Ascending aorta (tissue), 2 donors: ENCODE results near the gene GUSB. TPM values are rescaled to one million over a fixed set of nuclear protein-coding genes. Genes with fewer than 3 reads are reported as not detected.
"Not testable (repeated sequence)": the region's sequence is repeated elsewhere in the genome, so short reads cannot be mapped to it uniquely, and the experiment has no call there.

ENCODE experiments used
- DNase-seq, 2 donors: peaks; one replicate each; pipeline ENCODE4 v3.0.0-alpha.2; 2019; ENCODE audit warnings: low spot score in 2 of 2
- H3K27ac ChIP-seq, 2 donors: fragments of 200-600 bp; sonication (generic); one replicate each; pipeline ENCODE4 v1.5.1; 2016 to 2017; ENCODE audit warnings: mild to moderate bottlenecking in 1 of 2
- H3K27me3 ChIP-seq: fragments of 200-600 bp; sonication (generic); one replicate; pipeline ENCODE4 v1.5.1; 2017
- H3K36me3 ChIP-seq, 2 donors: fragments of 200-600 bp; sonication (generic); one replicate each; pipeline ENCODE4 v1.5.1; 2016
- H3K4me1 ChIP-seq, 2 donors: fragments of 200-600 bp; sonication (generic); one replicate each; pipeline ENCODE4 v1.5.1; 2016 to 2017; ENCODE audit warnings: mild to moderate bottlenecking in 1 of 2
- H3K4me3 ChIP-seq, 2 donors: fragments of 200-600 bp; sonication (generic); one replicate each; pipeline ENCODE4 v1.5.1; 2016 to 2017; ENCODE audit warnings: mild to moderate bottlenecking in 1 of 2
- H3K9me3 ChIP-seq, 2 donors: fragments of 200-600 bp; sonication (generic); one replicate each; pipeline ENCODE4 v1.5.1; 2016
- intact Hi-C: fragments of 100-400 bp; cut with DNase I; formaldehyde crosslinking; loops from one replicate; pipeline ENCODE4 v1.15.1; 2023
- total RNA-seq: library from RNA; depleted of rRNA; stranded (reverse); fragments of >200 nt; gene quantifications from one replicate; pipeline ENCODE4 v1.1.0, GENCODE V29; 2016
- TF ChIP-seq, protein P1 (sequence below), 3 experiments: fragments of 200-600 bp in 2 of 3; fragments of 450-650 bp in 1 of 3; sonication (generic) in 2 of 3; IDR thresholded peaks; one replicate each; pipeline ENCODE4 v1.5.1; 2016 to 2019; ENCODE audit warnings: antibody characterized with exemption in 3 of 3, mild to moderate bottlenecking in 1 of 3, moderate library complexity in 1 of 3

Gene GUSB
- total RNA-seq, 1 donor from 2014 or later = 8.7 TPM

DNA sequence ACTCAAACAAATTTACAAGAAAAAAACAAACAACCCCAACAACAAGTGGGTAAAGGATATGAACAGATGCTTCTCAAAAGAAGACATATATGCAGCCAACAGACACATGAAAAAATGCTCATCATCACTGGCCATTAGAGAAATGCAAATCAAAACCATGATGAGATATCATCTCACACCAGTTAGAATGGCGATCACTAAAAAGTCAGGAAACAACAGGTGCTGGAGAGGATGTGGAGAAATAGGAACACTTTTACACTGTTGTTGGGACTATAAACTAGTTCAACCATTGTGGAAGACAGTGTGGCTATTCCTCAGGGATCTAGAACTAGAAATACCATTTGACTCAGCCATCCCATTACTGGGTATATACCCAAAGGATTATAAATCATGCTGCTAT is 13.0 kb upstream of the GUSB start:
- DNase-seq, H3K36me3 ChIP-seq, H3K9me3 ChIP-seq, H3K4me3 ChIP-seq, intact Hi-C loops, H3K27me3 ChIP-seq, H3K4me1 ChIP-seq, H3K27ac ChIP-seq: not testable (repeated sequence)

DNA sequence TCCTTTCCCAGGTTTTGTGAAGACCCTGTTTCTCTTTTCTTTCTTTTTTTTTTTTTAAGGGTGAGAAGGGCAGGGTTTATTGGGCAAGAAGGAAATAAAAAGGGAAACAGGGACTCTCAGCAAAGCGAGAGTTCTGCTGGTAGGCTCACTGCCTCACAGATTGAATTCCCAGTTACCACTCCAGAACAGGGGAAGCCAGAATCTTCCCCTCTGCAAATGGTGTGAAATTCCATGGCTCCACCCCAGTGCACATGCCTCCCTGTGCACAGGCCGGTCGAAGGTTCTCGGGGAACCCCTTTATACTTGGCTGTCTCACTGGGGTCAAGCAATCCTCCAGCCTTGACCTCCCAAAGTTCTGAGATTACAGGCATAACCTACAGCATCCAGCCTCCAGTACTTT is 10.5 kb upstream of the GUSB start:
- H3K36me3 ChIP-seq = no peaks in the 10 kb centered on the region
- H3K4me1 ChIP-seq = no peaks in the 10 kb centered on the region
- intact Hi-C loops = no loop called here
- no peaks in the 10 kb centered on the region for H3K9me3 ChIP-seq
- H3K27ac ChIP-seq = no peak overlapping the region
- H3K27me3 ChIP-seq = no peaks in the 10 kb centered on the region
- no peak overlapping the region for H3K4me3 ChIP-seq
- DNase-seq = no peak
- TF ChIP-seq, protein P1, sequence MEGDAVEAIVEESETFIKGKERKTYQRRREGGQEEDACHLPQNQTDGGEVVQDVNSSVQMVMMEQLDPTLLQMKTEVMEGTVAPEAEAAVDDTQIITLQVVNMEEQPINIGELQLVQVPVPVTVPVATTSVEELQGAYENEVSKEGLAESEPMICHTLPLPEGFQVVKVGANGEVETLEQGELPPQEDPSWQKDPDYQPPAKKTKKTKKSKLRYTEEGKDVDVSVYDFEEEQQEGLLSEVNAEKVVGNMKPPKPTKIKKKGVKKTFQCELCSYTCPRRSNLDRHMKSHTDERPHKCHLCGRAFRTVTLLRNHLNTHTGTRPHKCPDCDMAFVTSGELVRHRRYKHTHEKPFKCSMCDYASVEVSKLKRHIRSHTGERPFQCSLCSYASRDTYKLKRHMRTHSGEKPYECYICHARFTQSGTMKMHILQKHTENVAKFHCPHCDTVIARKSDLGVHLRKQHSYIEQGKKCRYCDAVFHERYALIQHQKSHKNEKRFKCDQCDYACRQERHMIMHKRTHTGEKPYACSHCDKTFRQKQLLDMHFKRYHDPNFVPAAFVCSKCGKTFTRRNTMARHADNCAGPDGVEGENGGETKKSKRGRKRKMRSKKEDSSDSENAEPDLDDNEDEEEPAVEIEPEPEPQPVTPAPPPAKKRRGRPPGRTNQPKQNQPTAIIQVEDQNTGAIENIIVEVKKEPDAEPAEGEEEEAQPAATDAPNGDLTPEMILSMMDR (IDR thresholded peaks at IDR 0.05) = no peak

DNA sequence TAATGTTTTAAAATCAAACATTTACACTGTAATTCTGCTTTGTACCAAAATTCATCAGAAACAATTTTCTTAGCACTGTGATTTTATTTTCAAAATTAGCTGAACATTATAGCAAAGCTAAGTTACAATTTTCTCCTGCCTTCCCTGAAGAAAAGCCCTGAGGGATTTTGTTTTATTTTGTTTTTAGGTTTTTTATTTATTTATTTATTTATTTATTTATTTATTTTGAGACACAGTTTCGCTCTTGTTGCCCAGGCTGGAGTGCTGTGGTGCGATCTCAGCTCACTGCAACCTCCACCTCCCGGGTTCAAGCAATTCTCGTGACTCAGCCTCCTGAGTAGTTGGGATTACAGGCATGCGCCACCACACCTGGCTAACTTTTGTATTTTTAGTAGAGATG is 9.8 kb upstream of the GUSB start:
- intact Hi-C loops = not testable (repeated sequence)

DNA sequence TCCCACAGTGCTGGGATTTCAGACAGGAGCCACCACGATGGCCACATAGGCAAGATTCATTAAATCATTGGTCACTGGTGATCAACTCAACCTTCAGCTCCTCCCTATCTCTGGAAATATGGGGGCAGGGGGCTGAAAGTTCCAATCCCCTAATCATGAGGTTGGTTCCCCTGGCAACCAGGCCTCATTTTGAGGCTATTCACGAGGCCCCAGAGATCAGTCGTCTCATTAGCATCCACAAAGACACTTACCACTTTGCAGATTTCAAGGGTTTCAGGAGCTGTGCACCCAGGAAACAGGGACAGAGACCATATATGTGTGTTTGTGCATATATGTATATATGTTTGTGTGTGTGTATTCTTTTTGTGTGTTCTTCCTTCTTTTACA is 7.7 kb upstream of the GUSB start:
- intact Hi-C loops = loop anchor here (10.0 kb wide), 1 partner anchor 125 kb away; the partner anchor contains the start of gene CRCP
- no peak overlapping the region for H3K4me3 ChIP-seq
- TF ChIP-seq, protein P1 (IDR thresholded peaks at IDR 0.05) = no peak
- H3K27ac ChIP-seq = no peak overlapping the region
- no peaks in the 10 kb centered on the region for H3K36me3 ChIP-seq
- no peaks in the 10 kb centered on the region for H3K9me3 ChIP-seq
- no peaks in the 10 kb centered on the region for H3K4me1 ChIP-seq
- peak in 1 of 2 donors; percentile 13 for DNase-seq
- no peaks in the 10 kb centered on the region for H3K27me3 ChIP-seq

More for the DNA sequence above, 9.8 kb upstream of the GUSB start:
- not testable (repeated sequence) for H3K4me3 ChIP-seq, H3K4me1 ChIP-seq, H3K36me3 ChIP-seq, DNase-seq, H3K27ac ChIP-seq, H3K27me3 ChIP-seq, H3K9me3 ChIP-seq

DNA sequence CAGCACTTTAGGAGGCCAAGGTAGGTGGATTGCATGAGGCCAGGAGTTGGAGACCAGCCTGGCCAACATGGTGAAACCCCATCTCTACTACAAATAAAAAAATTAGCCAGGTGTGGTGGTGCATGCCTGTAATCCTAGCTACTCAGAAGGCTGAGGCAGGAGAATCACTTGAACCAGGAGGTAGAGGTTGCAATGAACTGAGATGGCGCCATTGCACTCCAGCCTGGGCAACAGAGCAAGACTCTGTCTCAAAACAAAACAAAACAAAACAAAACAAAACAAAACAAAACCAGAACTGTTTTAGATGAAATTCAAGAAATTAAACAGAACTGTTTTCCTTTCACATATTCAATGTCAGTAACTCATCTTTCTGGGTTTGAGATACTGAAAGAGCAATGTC is 6.5 kb upstream of the GUSB start:
- H3K4me1 ChIP-seq, DNase-seq, H3K36me3 ChIP-seq, H3K4me3 ChIP-seq, H3K27ac ChIP-seq, H3K27me3 ChIP-seq, H3K9me3 ChIP-seq: not testable (repeated sequence)
- intact Hi-C loops = loop anchor here (10.0 kb wide), 1 partner anchor 126 kb away; the partner anchor contains the start of gene CRCP

DNA sequence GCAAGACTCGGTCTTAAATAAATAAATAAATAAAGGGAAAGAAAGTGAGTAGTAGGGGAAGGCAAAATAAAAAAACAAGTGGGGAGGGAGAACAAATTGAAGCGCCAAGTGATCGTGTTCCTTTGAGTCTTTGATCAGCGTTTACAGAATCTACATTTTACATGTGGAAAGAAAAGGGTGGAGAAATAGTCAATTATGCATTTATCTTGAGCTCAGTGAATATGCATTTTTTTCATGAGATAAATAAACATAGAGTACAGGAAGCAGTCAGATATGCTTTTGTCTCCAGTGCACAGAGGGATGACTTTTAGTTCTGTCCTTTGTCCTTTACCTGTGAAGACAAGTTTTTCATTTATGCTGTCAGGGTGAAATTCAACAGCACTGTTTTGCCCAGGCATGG is 6.1 kb upstream of the GUSB start:
- Histone ChIP-seq H3K9me3 (no peaks in the 10 kb centered on the region), H3K4me1 (no peaks in the 10 kb centered on the region)
- intact Hi-C loops = loop anchor here (10.0 kb wide), 1 partner anchor 127 kb away; the partner anchor contains the start of gene CRCP

DNA sequence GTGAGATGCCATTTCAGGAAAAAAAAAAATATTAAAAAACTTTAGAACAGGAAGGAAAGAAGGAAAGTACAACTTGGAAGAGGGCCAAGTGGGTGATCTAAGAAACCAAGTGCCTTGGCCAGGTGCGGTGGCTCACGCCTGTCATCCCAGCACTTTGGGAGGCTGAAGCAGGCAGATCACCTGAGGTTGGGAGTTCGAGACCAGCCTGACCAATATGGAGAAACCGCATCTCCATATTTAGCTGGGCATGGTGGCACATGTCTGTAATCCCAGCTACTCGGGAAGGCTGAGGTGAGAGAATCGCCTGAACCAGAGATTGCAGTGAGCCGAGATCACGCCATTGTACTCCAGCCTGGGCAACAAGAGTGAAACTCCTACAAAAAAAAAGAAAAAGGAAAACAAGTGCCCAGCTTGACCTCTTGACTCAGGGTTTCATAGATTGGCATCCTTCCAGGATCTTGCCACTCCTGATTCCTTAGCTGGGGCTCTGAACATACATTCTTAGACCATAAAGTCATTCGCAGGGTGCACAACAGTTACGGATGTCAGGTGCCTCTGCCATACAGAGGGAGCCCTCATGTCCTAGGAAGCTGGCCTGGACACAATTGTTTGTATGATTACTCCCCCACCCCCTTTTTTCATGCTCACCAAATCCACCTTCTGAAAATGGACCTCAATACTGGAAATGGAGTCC is 2.1 kb upstream of the GUSB start:
- DNase-seq = no peak
- Histone ChIP-seq H3K27ac (no peak overlapping the region), H3K27me3 (no peaks in the 10 kb centered on the region), H3K4me1 (peaks cover 6 to 12% of the 10 kb centered on the region in 2 donors), H3K9me3 (no peaks in the 10 kb centered on the region), H3K36me3 (peaks cover 5 to 9% of the 10 kb centered on the region in 2 donors), H3K4me3 (no peak overlapping the region)
- TF ChIP-seq, protein P1 (IDR thresholded peaks at IDR 0.05) = no peak
- intact Hi-C loops = loop anchor here (5.0 to 10.0 kb wide), 2 partner anchors 131 to 232 kb away; partner anchors contain the start of gene CRCP

More for the DNA sequence above, 6.1 kb upstream of the GUSB start:
- H3K4me3 ChIP-seq = no peak overlapping the region
- H3K27ac ChIP-seq = no peak overlapping the region
- no peaks in the 10 kb centered on the region for H3K27me3 ChIP-seq
- H3K36me3 ChIP-seq = no peaks in the 10 kb centered on the region
- DNase-seq = no peak
- TF ChIP-seq, protein P1 (IDR thresholded peaks at IDR 0.05) = no peak
